ENCODE results near the gene HDGFL2. TPM values are rescaled to one million over a fixed set of nuclear protein-coding genes. Genes with fewer than 3 reads are reported as not detected.

Gene HDGFL2
- total and polyA plus RNA-seq, 8 donors: 12.8 to 32.9 (median 18.3) TPM

DNA sequence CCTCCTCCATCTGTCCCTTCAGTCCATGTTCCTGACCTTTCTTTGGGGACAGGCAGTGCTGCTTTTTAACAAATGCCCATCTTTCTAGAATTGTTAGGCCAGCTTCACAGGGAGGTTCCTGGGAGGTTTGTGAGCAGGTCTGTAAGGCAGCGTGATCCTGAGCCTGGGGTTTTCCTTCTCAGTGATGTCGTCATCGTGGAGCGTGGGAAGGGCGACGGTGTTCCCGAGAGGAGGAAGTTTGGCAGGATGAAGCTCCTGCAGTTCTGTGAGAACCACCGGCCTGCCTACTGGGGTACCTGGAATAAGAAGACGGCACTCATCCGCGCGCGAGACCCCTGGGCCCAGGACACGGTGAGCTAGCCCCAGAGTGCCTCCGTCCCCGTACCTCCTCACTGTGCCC is 42.8 kb upstream of the HDGFL2 start:
- no peak for DNase-seq
- no peaks in the 10 kb centered on the region for H3K4me1 ChIP-seq
- no peaks in the 10 kb centered on the region for H3K27me3 ChIP-seq
- 93 to 97% methylated on average over 16 of the region's 16 CpGs for WGBS, 2 donors
- no peaks in the 10 kb centered on the region for H3K9me3 ChIP-seq
- no peak for FAIRE-seq
- ATAC-seq: no peak
- no peak overlapping the region for H3K27ac ChIP-seq
- intact Hi-C loops (cut with DNase I): no loop called here
- no peaks in the 10 kb centered on the region for H3K36me3 ChIP-seq
- no peak overlapping the region for H3K4me3 ChIP-seq
- TF ChIP-seq, protein P1, sequence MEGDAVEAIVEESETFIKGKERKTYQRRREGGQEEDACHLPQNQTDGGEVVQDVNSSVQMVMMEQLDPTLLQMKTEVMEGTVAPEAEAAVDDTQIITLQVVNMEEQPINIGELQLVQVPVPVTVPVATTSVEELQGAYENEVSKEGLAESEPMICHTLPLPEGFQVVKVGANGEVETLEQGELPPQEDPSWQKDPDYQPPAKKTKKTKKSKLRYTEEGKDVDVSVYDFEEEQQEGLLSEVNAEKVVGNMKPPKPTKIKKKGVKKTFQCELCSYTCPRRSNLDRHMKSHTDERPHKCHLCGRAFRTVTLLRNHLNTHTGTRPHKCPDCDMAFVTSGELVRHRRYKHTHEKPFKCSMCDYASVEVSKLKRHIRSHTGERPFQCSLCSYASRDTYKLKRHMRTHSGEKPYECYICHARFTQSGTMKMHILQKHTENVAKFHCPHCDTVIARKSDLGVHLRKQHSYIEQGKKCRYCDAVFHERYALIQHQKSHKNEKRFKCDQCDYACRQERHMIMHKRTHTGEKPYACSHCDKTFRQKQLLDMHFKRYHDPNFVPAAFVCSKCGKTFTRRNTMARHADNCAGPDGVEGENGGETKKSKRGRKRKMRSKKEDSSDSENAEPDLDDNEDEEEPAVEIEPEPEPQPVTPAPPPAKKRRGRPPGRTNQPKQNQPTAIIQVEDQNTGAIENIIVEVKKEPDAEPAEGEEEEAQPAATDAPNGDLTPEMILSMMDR (IDR thresholded peaks at IDR 0.05): no peak

GRCh38 chr19:4429771-4430171 is 42.3 kb upstream of the HDGFL2 start:
- Histone ChIP-seq H3K27me3 (no peaks in the 10 kb centered on the region), H3K4me3 (no peak overlapping the region), H3K27ac (no peak overlapping the region), H3K36me3 (no peaks in the 10 kb centered on the region), H3K9me3 (no peaks in the 10 kb centered on the region), H3K4me1 (no peaks in the 10 kb centered on the region)
- no peak for FAIRE-seq
- TF ChIP-seq, protein P1 (IDR thresholded peaks at IDR 0.05): no peak
- ATAC-seq: no peak
- intact Hi-C loops (cut with DNase I): no loop called here
- WGBS, 2 donors: 91 to 95% methylated on average over 12 of the region's 12 CpGs
- DNase-seq: no peak

DNA sequence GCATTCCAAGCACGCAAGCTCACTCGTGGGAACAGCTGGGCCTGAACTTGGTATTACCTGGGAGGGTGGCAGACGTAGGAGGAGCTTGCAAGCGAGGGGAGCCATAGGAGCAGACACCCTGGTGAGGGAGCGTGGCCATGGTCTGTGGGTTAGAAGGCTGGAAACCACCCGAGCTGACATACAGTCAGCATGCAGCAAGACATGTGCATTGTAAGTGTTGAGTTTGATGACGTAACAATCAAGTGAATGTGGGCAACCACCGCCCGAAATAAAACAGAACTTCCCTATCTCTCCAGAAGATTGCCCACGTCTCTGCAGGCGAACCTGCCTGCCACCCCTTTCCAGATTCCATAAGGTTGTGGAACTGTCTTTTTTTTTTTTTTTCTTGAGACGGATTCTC is 41.3 kb upstream of the HDGFL2 start:
- H3K27ac ChIP-seq: no peak overlapping the region
- ATAC-seq (peak in 3 of 4 donors; percentile 18 to 75 (median 61)), FAIRE-seq (no peak), DNase-seq (no peak)
- no peaks in the 10 kb centered on the region for H3K36me3 ChIP-seq
- no peak overlapping the region for H3K4me3 ChIP-seq
- H3K9me3 ChIP-seq: no peaks in the 10 kb centered on the region
- H3K27me3 ChIP-seq: no peaks in the 10 kb centered on the region
- no peaks in the 10 kb centered on the region for H3K4me1 ChIP-seq
- 92 to 95% methylated on average over 12 of the region's 12 CpGs for WGBS, 2 donors
- intact Hi-C loops (cut with DNase I): no loop called here
- TF ChIP-seq, protein P1 (IDR thresholded peaks at IDR 0.05): no peak

DNA sequence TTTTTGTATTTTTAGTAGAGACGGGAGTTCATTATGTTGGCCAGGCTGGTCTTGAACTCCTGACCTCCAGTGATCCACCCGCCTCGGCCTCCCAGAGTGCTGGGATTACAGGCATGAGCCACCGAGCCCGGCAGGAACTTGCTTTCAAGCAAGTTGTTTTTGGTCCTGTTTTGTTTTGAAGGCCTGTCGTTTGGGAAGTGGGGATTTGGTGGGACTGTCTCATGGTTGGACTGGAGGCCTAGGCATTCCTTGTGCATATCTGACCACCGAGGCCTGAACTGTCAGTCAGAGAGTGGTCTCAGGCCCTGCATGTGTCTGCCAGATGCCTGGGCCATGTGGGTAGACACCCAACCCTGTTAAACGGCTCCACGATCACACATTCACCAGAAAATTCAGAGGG is 40.8 kb upstream of the HDGFL2 start:
- 87 to 90% methylated on average over 9 of the region's 9 CpGs for WGBS, 2 donors
- TF ChIP-seq, protein P1 (IDR thresholded peaks at IDR 0.05): no peak
- Histone ChIP-seq H3K9me3 (no peaks in the 10 kb centered on the region), H3K4me1 (no peaks in the 10 kb centered on the region), H3K27ac (peak overlapping the region in 1 of 4 donors; percentile 1), H3K36me3 (no peaks in the 10 kb centered on the region), H3K4me3 (no peak overlapping the region), H3K27me3 (no peaks in the 10 kb centered on the region)
- DNase-seq: no peak
- FAIRE-seq: no peak
- intact Hi-C loops (cut with DNase I): no loop called here
- ATAC-seq: no peak

GRCh38 chr19:4431808-4432674 is 40.1 kb upstream of the HDGFL2 start:
- Histone ChIP-seq H3K27me3 (no peaks in the 10 kb centered on the region), H3K27ac (peak overlapping the region in 1 of 4 donors; percentile 1), H3K4me3 (no peak overlapping the region), H3K9me3 (no peaks in the 10 kb centered on the region), H3K4me1 (no peaks in the 10 kb centered on the region), H3K36me3 (no peaks in the 10 kb centered on the region)
- 89 to 92% methylated on average over 26 of the region's 26 CpGs for WGBS, 2 donors
- FAIRE-seq: no peak
- intact Hi-C loops (cut with DNase I): no loop called here
- ATAC-seq: peak in 2 of 4 donors; percentile 55 to 76
- TF ChIP-seq, protein P1 (IDR thresholded peaks at IDR 0.05): no peak
- no peak for DNase-seq

All from pancreas (tissue), 10 donors.